HG03469 (cell line): ENCODE measurements around the gene HMGCLL1.

Experiments used
- ATAC-seq: cut with Tn5 transposase; IDR thresholded peaks from one replicate; pipeline ENCODE4 v1.9.1; 2021; ENCODE audit warnings: mild to moderate bottlenecking, moderate library complexity, moderate number of reproducible peaks; ENCODE audit not compliant: unreplicated experiment

Gene HMGCLL1

DNA sequence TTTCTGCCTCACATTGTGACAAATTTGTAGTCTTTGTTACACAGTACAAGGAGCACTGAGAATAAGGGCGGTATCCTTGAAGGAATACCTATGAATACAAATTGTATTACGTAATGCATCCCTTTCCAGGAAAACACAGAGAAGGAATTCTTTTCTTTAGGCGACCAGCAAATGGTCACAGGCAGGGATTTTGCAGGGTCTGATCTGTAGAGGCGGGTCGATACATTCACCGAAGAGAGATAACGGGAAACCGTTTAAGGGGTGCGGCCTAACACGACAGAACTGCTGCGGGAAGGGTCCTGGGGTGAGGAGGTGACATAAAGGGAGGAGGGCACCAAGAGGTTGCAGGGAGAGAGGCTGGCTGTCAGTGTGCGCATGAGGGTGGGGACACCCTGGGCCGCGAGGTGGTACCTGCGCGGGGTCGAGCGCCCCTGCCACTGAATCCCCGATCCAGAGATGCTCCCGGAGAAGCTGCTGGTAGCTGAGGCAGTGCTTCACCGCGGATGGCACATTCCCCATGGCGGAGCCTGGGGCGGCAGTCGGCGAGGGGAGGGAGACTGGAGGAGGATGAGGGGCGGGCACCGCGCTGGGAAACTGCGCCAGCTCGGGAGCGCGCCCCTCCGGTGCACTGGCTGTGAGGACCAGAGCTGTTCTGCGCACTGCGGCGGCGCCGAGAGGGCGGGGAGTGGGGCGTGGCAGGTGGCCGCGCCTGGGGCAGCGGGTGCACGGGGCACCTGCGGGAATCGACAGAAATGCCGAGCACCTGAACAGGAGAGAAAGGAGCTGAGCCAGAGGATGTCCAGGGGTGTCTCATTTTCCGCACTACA, at the start of gene HMGCLL1:
HMGCLL1 (minus strand) TSS at position 656 of the 827 bp plus-strand sequence; CDS start at position 519, 137 bp downstream.
- no peak for ATAC-seq

- ATAC-seq = no peak
Observed at GRCh38 chr6:55621993-55622392, 43.0 kb upstream of the HMGCLL1 start.

- ATAC-seq = no peak
Observed at GRCh38 chr6:55621244-55621643, 42.3 kb upstream of the HMGCLL1 start.

- ATAC-seq = no peak
Observed at GRCh38 chr6:55617272-55617671, 38.3 kb upstream of the HMGCLL1 start.

DNA sequence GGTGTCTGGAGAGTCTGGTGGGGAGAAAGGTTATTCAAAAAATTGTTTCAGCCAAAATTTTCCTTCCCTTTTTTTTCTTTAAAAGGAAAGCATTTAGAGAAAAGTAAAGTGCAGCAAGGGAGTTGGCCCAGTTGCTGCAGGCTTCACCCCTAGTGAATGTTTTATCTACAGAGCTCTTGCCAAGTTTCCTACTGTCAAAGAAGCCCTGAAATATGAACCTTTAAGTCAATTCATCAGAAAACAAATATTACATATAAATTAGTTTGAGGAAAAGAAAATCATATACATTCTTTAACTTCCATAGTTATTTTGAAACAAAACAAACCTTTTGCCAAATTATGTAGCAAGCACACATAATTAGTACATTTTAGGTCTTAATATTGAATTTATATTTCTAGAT, 25.0 kb upstream of the HMGCLL1 start:
- no peak for ATAC-seq

GRCh38 chr6:55601120-55601519, 22.1 kb upstream of the HMGCLL1 start:
- ATAC-seq = no peak

DNA sequence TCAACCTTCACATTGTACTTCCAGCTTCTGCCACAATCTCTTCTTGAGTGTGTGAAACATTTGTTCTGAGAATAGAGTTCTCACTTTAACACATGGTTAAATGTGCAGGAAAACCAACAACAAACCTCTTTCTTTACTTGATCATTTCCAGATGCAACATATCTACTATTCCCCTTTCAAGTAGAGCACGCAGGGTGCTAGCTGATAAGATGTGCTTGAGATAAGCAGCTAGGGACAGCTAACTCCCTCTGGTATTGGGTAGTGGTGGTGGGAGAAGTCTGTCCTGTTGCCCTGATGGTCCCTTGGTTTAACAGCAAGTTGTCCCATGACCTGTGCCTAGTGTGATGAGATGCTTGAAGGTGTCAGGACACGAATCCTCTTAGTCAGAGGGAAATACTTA, 15.4 kb upstream of the HMGCLL1 start:
- ATAC-seq = no peak

GRCh38 chr6:55584654-55585354, 5.8 kb upstream of the HMGCLL1 start:
- no peak for ATAC-seq

DNA sequence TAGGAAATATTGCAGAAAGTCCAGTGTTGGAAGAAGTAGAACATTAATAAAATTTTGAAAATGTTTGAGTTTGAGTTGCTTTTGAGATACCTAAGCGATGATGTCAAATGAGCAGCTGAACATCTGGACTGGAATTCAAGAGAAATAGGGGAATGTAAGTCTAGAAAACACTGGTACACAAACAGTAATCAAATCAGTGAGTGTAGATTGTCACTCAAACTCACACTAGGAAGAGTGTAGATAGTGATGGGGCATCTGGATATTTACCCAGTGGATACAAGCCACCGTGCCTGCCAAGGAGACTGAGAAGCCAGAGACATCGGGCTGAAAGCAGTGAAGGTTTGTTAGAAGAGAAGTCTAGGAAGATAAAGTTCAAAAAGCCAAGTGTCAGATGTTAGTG, 2.2 kb downstream of the HMGCLL1 start:
- no peak for ATAC-seq

DNA sequence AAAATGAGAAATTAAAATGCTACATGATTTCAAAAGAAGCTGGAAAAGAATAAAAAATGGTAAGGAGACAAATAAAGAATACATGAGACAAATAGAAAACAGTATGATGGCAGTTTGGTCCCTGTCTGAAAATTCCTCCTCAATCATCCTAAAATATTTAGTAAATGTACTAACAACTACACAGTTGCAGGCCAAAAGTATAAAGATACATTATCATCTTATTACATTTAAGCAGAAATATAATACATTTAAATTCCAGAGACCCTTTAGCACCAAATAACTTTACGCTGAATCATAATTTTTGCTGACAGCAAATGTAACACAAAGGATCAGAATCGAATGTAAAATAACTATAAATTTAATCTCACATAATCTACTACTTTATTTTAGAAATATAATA, 4.4 kb downstream of the HMGCLL1 start:
- ATAC-seq = no peak

- no peak for ATAC-seq
Observed at GRCh38 chr6:55569638-55570037, 9.4 kb downstream of the HMGCLL1 start.

DNA sequence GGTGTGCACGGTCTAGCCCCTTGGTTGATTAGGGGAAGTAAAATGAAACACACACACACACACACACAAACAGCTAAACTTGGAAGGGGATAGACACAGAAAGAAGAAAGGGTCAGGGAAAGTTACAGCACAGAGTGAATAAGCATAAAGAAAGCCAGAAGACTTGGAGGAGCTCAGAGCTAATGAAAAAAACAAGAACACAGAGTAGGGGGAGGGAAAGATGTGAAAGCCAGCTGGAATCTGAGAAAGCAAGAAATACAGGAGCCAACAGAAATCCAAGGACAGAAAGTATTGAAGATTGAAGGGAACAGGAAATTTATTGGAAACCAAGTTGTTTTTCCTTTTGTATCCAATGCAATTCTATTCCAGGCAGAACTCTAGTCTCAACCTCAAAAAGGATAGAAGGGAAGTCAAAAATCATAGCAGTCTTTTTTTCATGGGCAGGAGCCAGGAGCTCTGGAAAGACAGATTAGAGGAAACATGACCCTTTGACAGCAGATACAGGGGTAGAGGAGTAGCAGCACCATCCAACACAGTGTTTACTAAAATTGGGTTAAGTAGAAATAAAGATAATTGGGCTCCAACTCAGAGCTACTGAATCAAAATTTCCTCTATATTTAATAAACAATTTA, 10.1 kb downstream of the HMGCLL1 start:
- ATAC-seq = no peak

GRCh38 chr6:55567558-55567957, 11.4 kb downstream of the HMGCLL1 start:
- ATAC-seq = no peak

DNA sequence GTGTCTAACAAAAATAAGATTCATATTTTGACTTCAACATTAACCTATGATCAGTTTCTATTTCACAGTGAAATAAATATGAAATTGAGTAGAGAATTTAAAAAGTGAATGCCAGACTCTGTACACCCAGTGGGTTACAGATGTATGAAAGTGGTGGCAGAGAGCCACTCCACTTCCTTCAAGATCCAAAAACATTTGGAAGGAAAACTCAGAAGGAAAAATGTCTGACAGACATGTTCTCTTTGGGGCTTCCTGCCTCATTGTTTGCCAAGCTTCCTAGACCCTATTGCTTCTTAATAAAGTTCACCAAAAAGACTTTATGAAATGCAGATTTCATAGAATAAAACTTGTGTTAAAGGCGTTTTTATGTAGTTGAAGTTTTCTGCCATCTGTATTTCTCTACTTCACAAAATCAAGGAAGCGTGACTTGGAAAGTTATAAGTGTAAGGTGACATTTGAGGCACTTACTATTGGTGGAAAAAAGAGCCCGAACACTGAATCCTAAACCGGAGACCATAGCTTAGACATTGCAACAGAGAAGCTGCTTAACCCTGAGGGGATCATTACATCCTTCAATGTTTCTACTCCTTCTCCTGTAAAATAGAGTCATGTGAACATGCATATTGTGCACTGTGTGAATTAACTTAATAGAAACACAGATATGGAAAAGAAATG, 12.8 kb downstream of the HMGCLL1 start:
- ATAC-seq = no peak

DNA sequence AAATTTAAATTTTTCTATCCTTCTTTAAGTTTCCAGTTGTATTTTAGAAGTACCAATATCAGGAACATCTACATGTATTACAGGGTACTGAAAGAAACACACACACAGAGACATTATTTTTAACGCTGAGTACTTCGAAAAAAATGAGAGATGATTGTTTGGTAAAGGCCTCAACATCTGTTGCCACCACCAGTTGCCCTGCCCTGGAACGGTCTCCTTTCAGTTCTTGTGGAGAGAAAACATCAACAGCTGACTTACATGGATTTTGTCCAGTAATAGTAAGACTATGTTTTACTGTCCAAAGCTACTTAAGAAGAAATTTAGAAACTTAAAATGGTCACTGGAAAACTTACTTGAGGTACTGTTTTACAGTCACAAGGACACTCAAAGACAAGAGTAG, 16.7 kb downstream of the HMGCLL1 start:
- no peak for ATAC-seq

DNA sequence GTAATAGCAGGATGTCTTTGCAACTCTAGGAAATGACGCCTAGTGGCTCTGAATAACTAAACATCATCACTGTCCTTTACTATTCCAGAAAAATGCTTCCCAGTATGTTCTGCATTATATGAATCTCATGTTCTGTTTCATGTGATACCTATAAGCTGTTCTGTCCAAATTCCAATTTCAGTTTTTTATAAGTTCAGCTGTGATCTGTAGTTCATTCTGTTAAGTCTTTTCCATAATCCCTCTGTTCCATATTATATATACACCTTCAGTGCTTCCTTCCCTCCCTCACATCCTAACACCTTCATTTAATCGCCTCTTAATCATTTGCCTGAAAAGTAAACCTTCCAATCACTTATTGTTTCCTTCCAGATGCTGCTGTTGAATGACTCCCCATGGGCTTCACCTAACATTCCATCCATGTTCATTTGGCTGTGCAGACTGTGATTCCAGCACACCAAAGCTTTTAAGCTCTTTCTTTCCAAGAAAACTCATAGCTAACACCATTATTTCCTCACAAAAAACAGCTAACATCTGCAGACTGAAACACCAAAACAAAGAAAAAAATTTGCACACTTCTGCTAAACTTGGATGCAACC, 18.6 kb downstream of the HMGCLL1 start:
- ATAC-seq = no peak

DNA sequence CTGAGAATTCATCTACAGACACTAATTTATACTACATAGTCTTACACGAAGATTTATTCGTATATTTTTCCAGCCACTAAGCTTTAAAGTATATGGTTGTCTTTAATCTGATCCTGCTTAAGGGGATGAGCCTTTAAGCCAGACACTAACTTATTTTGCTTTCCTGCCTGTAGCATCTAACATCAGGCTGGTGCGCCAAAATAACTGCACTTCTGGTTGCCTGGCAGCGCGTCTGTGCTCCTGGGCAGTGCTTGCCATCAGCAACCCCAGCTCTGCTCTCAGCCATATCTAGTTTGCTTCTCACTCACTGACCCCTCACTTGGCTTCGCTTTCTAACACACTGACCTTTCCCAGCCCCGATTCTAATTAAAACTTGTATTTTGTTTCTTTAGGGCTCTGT, 21.8 kb downstream of the HMGCLL1 start:
- no peak for ATAC-seq

GRCh38 chr6:55545791-55546190, 33.2 kb downstream of the HMGCLL1 start:
- no peak for ATAC-seq

DNA sequence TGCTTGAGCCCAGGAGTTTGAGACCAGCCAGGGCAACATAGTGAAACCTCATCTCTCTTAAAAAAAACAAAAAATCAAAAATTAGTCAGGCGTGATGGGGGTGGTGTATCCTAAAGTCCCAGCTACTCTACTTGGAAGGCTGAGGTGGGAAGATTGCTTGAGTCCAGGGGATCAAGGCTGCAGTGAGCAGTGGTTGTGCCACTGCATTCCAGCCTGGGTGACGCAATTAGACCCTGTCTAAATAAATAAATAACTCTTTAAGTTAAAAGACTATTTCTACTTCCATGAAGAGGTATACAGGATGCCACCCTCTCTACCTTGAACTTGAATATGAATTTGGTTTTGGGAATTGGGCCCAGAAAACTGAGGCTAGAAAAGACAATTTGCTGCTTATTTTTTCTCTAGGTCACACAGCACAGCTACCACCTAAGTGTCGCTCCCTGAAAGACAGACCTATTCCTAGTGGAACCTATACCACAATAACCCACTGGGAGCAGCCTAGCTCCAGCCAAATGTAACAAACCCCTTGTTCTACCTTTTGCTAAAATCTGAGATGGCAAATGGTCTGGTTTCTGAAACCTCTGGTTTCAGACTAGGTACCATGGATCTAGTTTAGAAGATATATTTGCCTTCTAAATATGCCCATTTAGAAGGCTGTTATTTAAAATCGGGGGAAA, 35.2 kb downstream of the HMGCLL1 start:
- no peak for ATAC-seq

GRCh38 chr6:55541024-55541423, 38.0 kb downstream of the HMGCLL1 start:
- ATAC-seq = no peak
